ENCODE results near the gene TRAF4. TPM values are rescaled to one million over a fixed set of nuclear protein-coding genes. Genes with fewer than 3 reads are reported as not detected.

TRAF4 gene
- total and polyA plus RNA-seq, 4 donors = 35.7 to 92.4 (median 54.1) TPM

GRCh38 chr17:28712705-28713415, 31.0 kb upstream of the TRAF4 start:
- DNase-seq (no peak), ATAC-seq (ENCODE audit: insufficient read depth, low FRiP score) (no peak)
- 82 to 88% methylated on average over 7 of the region's 7 CpGs for WGBS, 2 donors
- Histone ChIP-seq H3K4me3 (no peak overlapping the region), H3K9me3 (ENCODE audit: control insufficient read depth in 4 of 4, insufficient read depth in 3 of 4, low read length in 3 of 4) (no peaks in the 10 kb centered on the region), H3K4me1 (ENCODE audit: control insufficient read depth in 5 of 5, insufficient read depth in 5 of 5, low read length in 5 of 5) (peaks cover 0 to 31% (median 6%) of the 10 kb centered on the region in 5 donors), H3K9ac (ENCODE audit: insufficient read depth in 1 of 2, low read length in 2 of 2) (no peak overlapping the region), H3K36me3 (ENCODE audit: control insufficient read depth in 4 of 4, insufficient read depth in 4 of 4, low read length in 4 of 4) (peaks cover 0 to 31% (median 11%) of the 10 kb centered on the region in 4 donors), H3K27me3 (ENCODE audit: control insufficient read depth in 3 of 3, insufficient read depth in 3 of 3, low read length in 2 of 3) (no peaks in the 10 kb centered on the region), H3K27ac (ENCODE audit: low read depth in 1 of 2, low read length in 1 of 2) (no peak overlapping the region)
- no peak for TF ChIP-seq CTCF (IDR thresholded peaks at IDR 0.05; ENCODE audit: control extremely low read depth, extremely low read depth)

- H3K4me1 ChIP-seq (ENCODE audit: control insufficient read depth in 5 of 5, insufficient read depth in 5 of 5, low read length in 5 of 5) = peaks cover 0 to 45% (median 7%) of the 10 kb centered on the region in 5 donors
These were observed 29.5 kb upstream of the TRAF4 start for GRCh38 chr17:28714281-28714680.

GRCh38 chr17:28715217-28715616, 28.6 kb upstream of the TRAF4 start:
- no peaks in the 10 kb centered on the region for H3K27me3 ChIP-seq (ENCODE audit: control insufficient read depth in 3 of 3, insufficient read depth in 3 of 3, low read length in 2 of 3)
- no peak overlapping the region for H3K9ac ChIP-seq (ENCODE audit: insufficient read depth in 1 of 2, low read length in 2 of 2)
- DNase-seq (no peak), ATAC-seq (ENCODE audit: insufficient read depth, low FRiP score) (no peak)
- no peak overlapping the region for H3K27ac ChIP-seq (ENCODE audit: low read depth in 1 of 2, low read length in 1 of 2)
- peaks cover 0 to 47% (median 7%) of the 10 kb centered on the region in 5 donors for H3K4me1 ChIP-seq (ENCODE audit: control insufficient read depth in 5 of 5, insufficient read depth in 5 of 5, low read length in 5 of 5)
- H3K4me3 ChIP-seq = no peak overlapping the region
- 95 to 100% methylated on average over 2 of the region's 2 CpGs for WGBS, 2 donors
- H3K9me3 ChIP-seq (ENCODE audit: control insufficient read depth in 4 of 4, insufficient read depth in 3 of 4, low read length in 3 of 4) = no peaks in the 10 kb centered on the region
- H3K36me3 ChIP-seq (ENCODE audit: control insufficient read depth in 4 of 4, insufficient read depth in 4 of 4, low read length in 4 of 4) = peaks cover 0 to 35% (median 11%) of the 10 kb centered on the region in 4 donors
- no peak for TF ChIP-seq CTCF (IDR thresholded peaks at IDR 0.05; ENCODE audit: control extremely low read depth, extremely low read depth)

More at GRCh38 chr17:28714281-28714680, 29.5 kb upstream of the TRAF4 start:
- no peak for DNase-seq
- Histone ChIP-seq H3K9ac (ENCODE audit: insufficient read depth in 1 of 2, low read length in 2 of 2) (no peak overlapping the region), H3K27ac (ENCODE audit: low read depth in 1 of 2, low read length in 1 of 2) (no peak overlapping the region), H3K9me3 (ENCODE audit: control insufficient read depth in 4 of 4, insufficient read depth in 3 of 4, low read length in 3 of 4) (no peaks in the 10 kb centered on the region), H3K4me3 (no peak overlapping the region), H3K27me3 (ENCODE audit: control insufficient read depth in 3 of 3, insufficient read depth in 3 of 3, low read length in 2 of 3) (no peaks in the 10 kb centered on the region), H3K36me3 (ENCODE audit: control insufficient read depth in 4 of 4, insufficient read depth in 4 of 4, low read length in 4 of 4) (peaks cover 0 to 31% (median 11%) of the 10 kb centered on the region in 4 donors)
- 88 to 99% methylated on average over 3 of the region's 3 CpGs for WGBS, 2 donors
- TF ChIP-seq CTCF (IDR thresholded peaks at IDR 0.05; ENCODE audit: control extremely low read depth, extremely low read depth) = no peak
- ATAC-seq (ENCODE audit: insufficient read depth, low FRiP score) = no peak

Measured in lung (tissue), 12 donors.